Stomach (tissue), 9 donors: ENCODE results near the gene LCP1. TPM values are rescaled to one million over a fixed set of nuclear protein-coding genes. Genes with fewer than 3 reads are reported as not detected.

ENCODE experiments used
- DNase-seq, 2 donors: peaks; one replicate each; pipeline versions ENCODE4 v3.0.0 to v3.0.0-alpha.2; 2013 to 2019
- H3K27ac ChIP-seq, 5 donors: fragments of 200-600 bp in 4 of 5; sonication (generic) in 4 of 5; one replicate each; pipeline ENCODE4 v1.5.1; 2013 to 2019; ENCODE audit warnings: mild to moderate bottlenecking in 1 of 5, moderate library complexity in 1 of 5
- H3K27me3 ChIP-seq, 3 donors: fragments of 200-600 bp; sonication (generic); one replicate each; pipeline ENCODE4 v1.5.1; 2017 to 2019; ENCODE audit warnings: mixed run types in 1 of 3
- H3K36me3 ChIP-seq, 4 donors: fragments of 200-600 bp; sonication (generic); 1 replicate in 3 of 4; 2 replicates in 1 of 4; pipeline ENCODE4 v1.5.1; 2016 to 2019
- H3K4me1 ChIP-seq, 4 donors: fragments of 200-600 bp; sonication (generic); one replicate each; pipeline ENCODE4 v1.5.1; 2016 to 2019
- H3K4me3 ChIP-seq, 4 donors: fragments of 200-600 bp; sonication (generic) in 3 of 4; one replicate each; pipeline ENCODE4 v1.5.1; 2016 to 2019; ENCODE audit warnings: mild to moderate bottlenecking in 1 of 4
- H3K9me3 ChIP-seq, 4 donors: fragments of 200-600 bp; sonication (generic); one replicate each; pipeline ENCODE4 v1.5.1; 2016 to 2019
- EP300 ChIP-seq: sonication (generic); formaldehyde crosslinking; IDR thresholded peaks from one replicate; pipeline ENCODE4 v1.6.1; 2017; ENCODE audit warnings: antibody characterized with exemption
- POLR2A ChIP-seq, 4 donors: fragments of 450-650 bp; IDR thresholded peaks; one replicate each; pipeline ENCODE4 v1.6.1; 2016; ENCODE audit warnings: antibody characterized with exemption in 4 of 4, control low read depth in 2 of 4, mild to moderate bottlenecking in 1 of 4, moderate library complexity in 1 of 4
- POLR2AphosphoS5 ChIP-seq, 3 donors: sonication (generic); formaldehyde crosslinking; IDR thresholded peaks; one replicate each; pipeline ENCODE4 v1.6.1; 2016; ENCODE audit warnings: antibody characterized with exemption in 3 of 3
- WGBS, 5 donors: extraction: QIAGEN DNeasy Blood & Tissue Kit in 3 of 5; methylation state at CpG; one replicate each; pipeline versions ENCODE4 v1.1.5 to v1.1.7; 2013 to 2018; 5-methylcytosine and 5-hydroxymethylcytosine counted together
- intact Hi-C: fragments of 100-400 bp; cut with DNase I; formaldehyde crosslinking; loops from one replicate; pipeline ENCODE4 v1.15.1; 2023; ENCODE audit warnings: low total_unique reads
- polyA plus RNA-seq, 3 donors: library from polyadenylated mRNA; stranded (reverse); fragments of 200-250 nt; gene quantifications; one replicate each; pipeline ENCODE4 v1.2.3, GENCODE V29; 2013
- total RNA-seq, 5 donors: library from RNA; depleted of rRNA; stranded (reverse); fragments of >200 nt; gene quantifications; one replicate each; pipeline versions ENCODE4 v1.1.0 to v1.2.3, GENCODE V29; 2014 to 2016
- TF ChIP-seq, protein P1 (sequence below), 7 experiments: fragments of 450-650 bp in 4 of 7; fragments of 200-600 bp in 3 of 7; sonication (generic) in 3 of 7; IDR thresholded peaks; one replicate each; pipeline ENCODE4 v1.5.1; 2016 to 2019; ENCODE audit warnings: antibody characterized with exemption in 7 of 7, control low read depth in 2 of 7, mild to moderate bottlenecking in 1 of 7
- donor health status: healthy with polysubstance abuse.
- donor health status: Bipolar disorder and iron deficiency.
- donor health status: healthy.

LCP1 gene
- total and polyA plus RNA-seq, 8 donors, result 10.6 to 44.6 (median 20.0) TPM; not detected in 1

GRCh38 chr13:46103037-46103436, 78.9 kb downstream of the LCP1 start:
- no peaks in the 10 kb centered on the region for H3K27me3 ChIP-seq
- peaks cover 0 to 6% (median 2%) of the 10 kb centered on the region in 4 donors for H3K4me1 ChIP-seq
- intact Hi-C loops, result no loop called here
- DNase-seq, result no peak
- no peaks in the 10 kb centered on the region for H3K36me3 ChIP-seq
- 87 to 94% (median 94%) methylated on average over 7 of the region's 7 CpGs for WGBS, 5 donors
- no peak overlapping the region for H3K27ac ChIP-seq
- no peak overlapping the region for H3K4me3 ChIP-seq
- TF ChIP-seq POLR2A (IDR thresholded peaks at IDR 0.05), result no peak
- TF ChIP-seq, protein P1, sequence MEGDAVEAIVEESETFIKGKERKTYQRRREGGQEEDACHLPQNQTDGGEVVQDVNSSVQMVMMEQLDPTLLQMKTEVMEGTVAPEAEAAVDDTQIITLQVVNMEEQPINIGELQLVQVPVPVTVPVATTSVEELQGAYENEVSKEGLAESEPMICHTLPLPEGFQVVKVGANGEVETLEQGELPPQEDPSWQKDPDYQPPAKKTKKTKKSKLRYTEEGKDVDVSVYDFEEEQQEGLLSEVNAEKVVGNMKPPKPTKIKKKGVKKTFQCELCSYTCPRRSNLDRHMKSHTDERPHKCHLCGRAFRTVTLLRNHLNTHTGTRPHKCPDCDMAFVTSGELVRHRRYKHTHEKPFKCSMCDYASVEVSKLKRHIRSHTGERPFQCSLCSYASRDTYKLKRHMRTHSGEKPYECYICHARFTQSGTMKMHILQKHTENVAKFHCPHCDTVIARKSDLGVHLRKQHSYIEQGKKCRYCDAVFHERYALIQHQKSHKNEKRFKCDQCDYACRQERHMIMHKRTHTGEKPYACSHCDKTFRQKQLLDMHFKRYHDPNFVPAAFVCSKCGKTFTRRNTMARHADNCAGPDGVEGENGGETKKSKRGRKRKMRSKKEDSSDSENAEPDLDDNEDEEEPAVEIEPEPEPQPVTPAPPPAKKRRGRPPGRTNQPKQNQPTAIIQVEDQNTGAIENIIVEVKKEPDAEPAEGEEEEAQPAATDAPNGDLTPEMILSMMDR (IDR thresholded peaks at IDR 0.05), result no peak
- no peak for TF ChIP-seq POLR2AphosphoS5 (IDR thresholded peaks at IDR 0.05)
- TF ChIP-seq EP300, result no peak
- H3K9me3 ChIP-seq, result no peaks in the 10 kb centered on the region

GRCh38 chr13:46102255-46102605, 79.7 kb downstream of the LCP1 start:
- no peak for DNase-seq
- H3K27ac ChIP-seq, result no peak overlapping the region
- no peak for TF ChIP-seq POLR2A (IDR thresholded peaks at IDR 0.05)
- TF ChIP-seq POLR2AphosphoS5 (IDR thresholded peaks at IDR 0.05), result no peak
- TF ChIP-seq, protein P1 (IDR thresholded peaks at IDR 0.05), result no peak
- TF ChIP-seq EP300, result no peak
- no peaks in the 10 kb centered on the region for H3K36me3 ChIP-seq
- no peaks in the 10 kb centered on the region for H3K9me3 ChIP-seq
- no peaks in the 10 kb centered on the region for H3K27me3 ChIP-seq
- intact Hi-C loops, result no loop called here
- H3K4me1 ChIP-seq, result peaks cover 0 to 6% (median 2%) of the 10 kb centered on the region in 4 donors
- H3K4me3 ChIP-seq, result no peak overlapping the region

GRCh38 chr13:46101484-46102254, 80.3 kb downstream of the LCP1 start:
- Histone ChIP-seq H3K4me3 (no peak overlapping the region), H3K4me1 (peaks cover 0 to 6% (median 2%) of the 10 kb centered on the region in 4 donors), H3K27ac (no peak overlapping the region), H3K9me3 (no peaks in the 10 kb centered on the region), H3K27me3 (no peaks in the 10 kb centered on the region), H3K36me3 (no peaks in the 10 kb centered on the region)
- intact Hi-C loops, result no loop called here
- TF ChIP-seq, protein P1 (IDR thresholded peaks at IDR 0.05), result no peak
- TF ChIP-seq POLR2A (IDR thresholded peaks at IDR 0.05) (no peak), POLR2AphosphoS5 (IDR thresholded peaks at IDR 0.05) (no peak), EP300 (no peak)
- 62 to 74% (median 71%) methylated on average over 8 of the region's 8 CpGs for WGBS, 5 donors
- DNase-seq, result no peak

- H3K27ac ChIP-seq, result no peak overlapping the region
- no peaks in the 10 kb centered on the region for H3K36me3 ChIP-seq
- peaks cover 0 to 6% (median 2%) of the 10 kb centered on the region in 4 donors for H3K4me1 ChIP-seq
- H3K4me3 ChIP-seq, result no peak overlapping the region
- H3K27me3 ChIP-seq, result no peaks in the 10 kb centered on the region
- no peak for DNase-seq
- intact Hi-C loops, result no loop called here
- WGBS, 5 donors, result 74 to 87% (median 79%) methylated on average over 4 of the region's 4 CpGs
- H3K9me3 ChIP-seq, result no peaks in the 10 kb centered on the region
- TF ChIP-seq POLR2A (IDR thresholded peaks at IDR 0.05) (no peak), EP300 (no peak), POLR2AphosphoS5 (IDR thresholded peaks at IDR 0.05) (no peak)
- TF ChIP-seq, protein P1 (IDR thresholded peaks at IDR 0.05), result no peak
Measured at GRCh38 chr13:46101002-46101401, 81.0 kb downstream of the LCP1 start.
